Activated CD8-positive, alpha-beta memory T cell treated with anti-CD3 and anti-CD28 coated beads, Interleukin-2, amount 50 U/mL, for 4 hours (primary cell): ENCODE results near the gene FBXO34.

Experiments used
- DNase-seq: peaks from one replicate; pipeline ENCODE4 v3.0.0-alpha.2; 2020

The FBXO34 gene

DNA sequence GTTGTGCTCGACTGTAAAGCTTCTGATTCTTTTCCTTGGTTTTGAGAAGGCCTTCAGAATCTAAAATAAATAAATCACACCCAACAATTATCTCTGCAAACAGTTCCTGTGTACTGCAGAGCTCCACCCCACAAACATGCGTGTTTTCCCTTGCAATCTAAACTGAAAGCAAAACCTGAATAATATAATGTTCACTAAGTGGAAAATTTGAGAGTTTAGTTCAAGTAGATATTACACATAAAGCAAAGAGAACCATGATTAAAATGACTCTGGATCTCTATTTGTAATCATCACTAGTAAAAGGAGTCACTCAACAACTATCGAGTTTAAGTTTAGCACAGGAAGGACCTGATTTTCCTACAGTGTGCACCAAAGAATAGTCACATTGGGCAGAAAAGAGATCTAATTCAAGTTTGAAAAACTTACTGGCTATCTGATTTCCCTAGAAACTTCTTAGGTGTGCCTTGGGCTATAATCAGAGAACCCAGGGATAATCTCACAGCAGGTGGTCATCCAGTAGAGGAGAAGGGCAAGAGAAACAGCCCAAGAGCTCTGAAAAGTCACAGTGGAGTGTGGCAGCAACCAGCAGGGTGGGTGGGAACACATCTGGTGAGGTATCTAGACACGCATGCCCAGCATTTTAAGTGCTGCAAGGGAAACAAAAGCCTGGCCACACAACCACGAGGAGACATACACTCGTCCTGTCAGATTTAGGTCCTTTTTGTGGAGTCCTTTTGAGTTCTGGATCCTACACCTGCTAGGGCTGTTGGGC, 115.0 kb downstream of the FBXO34 start:
- no peak for DNase-seq

DNA sequence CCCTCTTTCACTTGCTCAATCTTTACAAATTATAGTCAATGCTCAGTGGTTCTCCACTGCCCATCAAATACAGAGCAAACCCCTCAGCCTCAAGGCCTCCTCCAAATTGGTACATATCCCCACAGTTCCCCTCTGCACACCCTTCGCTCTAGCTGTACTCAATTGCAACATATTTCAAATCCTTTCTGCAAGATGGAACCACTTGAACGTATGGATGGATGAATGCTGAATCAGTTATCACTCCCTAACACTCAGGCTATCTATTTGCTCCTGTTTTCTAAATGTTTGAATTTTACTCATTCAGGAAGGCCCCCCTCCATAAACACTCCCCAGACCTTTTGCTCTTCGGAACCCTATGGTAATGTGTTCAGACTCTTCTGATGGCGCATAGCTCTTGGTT, 115.9 kb downstream of the FBXO34 start:
- DNase-seq: no peak

DNA sequence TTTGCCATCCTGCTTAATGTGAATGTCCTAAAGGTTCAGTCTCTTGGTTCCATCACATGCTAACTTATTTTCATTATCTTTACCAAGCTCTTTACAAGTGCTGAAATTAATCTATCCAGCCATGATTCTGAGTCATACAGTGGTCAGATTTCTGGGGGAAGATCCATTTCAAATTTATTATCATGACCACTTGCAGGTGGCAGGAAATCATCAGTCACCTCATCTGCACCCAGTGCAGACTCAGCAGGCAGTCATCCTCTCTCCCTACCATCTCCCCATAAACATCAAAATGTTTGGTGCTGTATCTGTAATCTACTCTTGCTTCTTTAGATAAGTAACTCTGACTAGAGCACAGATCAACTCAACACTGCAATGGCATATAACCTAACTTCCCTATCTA, 116.9 kb downstream of the FBXO34 start:
- no peak for DNase-seq

DNA sequence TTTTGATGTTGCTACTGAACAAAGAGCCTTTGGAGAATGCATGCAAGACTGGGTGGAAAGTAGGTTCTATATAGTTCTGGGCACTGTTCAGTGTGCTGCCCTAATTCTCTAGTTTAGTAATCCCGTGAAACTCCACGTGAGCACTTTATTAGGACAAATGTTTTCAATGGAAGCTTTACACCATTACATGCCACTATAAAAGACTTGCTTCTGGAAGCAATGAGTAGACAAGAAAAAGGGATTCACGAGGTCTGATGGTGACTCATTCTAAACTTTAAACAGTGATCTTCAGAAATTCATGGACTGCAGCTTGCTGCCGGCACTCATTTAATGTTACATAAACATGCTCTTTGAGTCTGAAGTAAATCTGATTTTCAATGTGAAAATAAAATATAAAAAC, 118.1 kb downstream of the FBXO34 start:
- DNase-seq: no peak

DNA sequence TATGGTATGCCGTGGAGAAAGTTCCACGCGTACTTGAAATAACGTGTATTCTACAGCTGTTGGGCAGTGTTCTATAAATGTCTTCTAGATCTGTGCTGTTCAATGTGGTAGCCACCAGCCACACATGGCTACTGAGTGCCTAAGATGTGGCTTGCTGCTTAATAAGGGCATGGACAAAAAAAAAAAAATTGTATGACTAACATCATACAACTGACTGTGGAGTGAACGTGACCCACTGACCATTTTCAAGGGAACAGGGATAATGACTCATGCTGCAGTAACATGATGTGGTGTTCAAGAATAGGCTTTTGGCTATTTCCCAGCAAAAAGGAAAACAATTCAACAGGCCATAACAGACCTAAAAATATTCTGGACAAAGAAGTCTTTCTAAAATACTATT, 127.5 kb downstream of the FBXO34 start:
- DNase-seq: no peak

DNA sequence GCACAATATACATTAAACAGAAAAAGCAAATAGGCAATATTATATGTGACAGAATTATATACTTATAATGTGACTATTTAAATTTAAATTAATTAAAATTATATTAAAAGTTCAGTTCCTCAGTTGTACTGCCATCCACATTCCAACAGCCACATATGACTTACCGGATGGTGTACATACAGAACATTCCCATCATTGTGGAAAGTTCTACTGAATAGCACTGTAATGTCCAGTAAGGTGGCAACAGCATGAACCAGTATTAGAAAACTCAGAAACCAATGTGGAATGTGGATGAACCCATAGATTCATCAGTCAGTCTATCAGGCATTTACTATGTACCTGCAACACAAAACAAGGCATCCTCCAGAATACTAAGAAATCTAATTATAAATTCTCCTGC, 128.0 kb downstream of the FBXO34 start:
- no peak for DNase-seq

DNA sequence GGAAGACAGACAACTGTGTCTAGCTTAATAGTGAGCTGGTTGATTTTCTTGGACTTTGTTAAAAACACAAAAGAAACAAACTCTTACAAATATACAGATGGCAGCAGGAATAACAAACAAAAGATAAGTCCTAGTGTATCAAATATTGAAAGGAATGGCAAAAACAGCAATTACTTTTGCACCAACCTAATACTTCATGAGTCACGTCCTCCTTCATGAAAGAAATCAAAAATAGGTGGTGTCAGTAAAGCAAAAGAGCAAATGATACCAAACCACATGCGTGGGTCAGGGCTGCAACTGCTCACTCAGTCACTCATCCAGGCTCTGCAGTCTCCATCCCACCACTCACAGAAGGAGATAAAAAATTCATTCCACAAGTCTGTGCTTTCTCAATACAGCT, 128.6 kb downstream of the FBXO34 start:
- no peak for DNase-seq

DNA sequence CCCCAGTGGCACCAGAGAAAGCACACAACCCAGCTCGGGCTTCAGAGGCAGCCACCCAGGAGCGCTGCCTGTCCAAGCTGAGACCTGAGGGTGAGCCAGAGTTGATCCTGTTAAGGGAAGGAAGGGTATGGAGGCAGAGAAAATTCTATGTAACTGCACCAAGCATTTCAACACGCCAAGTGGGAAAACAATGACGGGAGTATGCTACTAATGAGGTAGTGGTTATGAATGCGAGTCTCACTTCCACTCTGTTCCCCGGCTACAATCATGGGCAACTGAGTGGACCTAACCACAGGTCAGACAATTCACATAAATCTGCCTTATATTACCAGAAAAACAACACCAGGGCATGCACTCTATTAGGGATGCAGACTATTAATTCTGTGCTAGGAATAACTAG, 130.5 kb downstream of the FBXO34 start:
- no peak for DNase-seq
